Mucosa of descending colon (tissue), 3 donors: Measurements from ENCODE around the gene GSK3A. TPM values are rescaled to one million over a fixed set of nuclear protein-coding genes. Genes with fewer than 3 reads are reported as not detected.

Experiments
- ATAC-seq: fragments of 200-7000 bp; cut with Tn5 transposase; one replicate; pipeline ENCODE4 v1.9.1; 2020; ENCODE audit warnings: mild to moderate bottlenecking, moderate library complexity
- DNase-seq, 3 donors: peaks; one replicate each; pipeline ENCODE4 v3.0.0-alpha.2; 2020
- H3K36me3 ChIP-seq: fragments of 200-600 bp; one replicate; pipeline ENCODE4 v1.8.0; 2021; ENCODE audit warnings: low read depth, mild to moderate bottlenecking
- H3K4me1 ChIP-seq: fragments of 200-600 bp; one replicate; pipeline ENCODE4 v1.8.0; 2021; ENCODE audit warnings: low read depth, mild to moderate bottlenecking
- H3K4me3 ChIP-seq: fragments of 200-600 bp; one replicate; pipeline ENCODE4 v1.8.0; 2021; ENCODE audit warnings: mild to moderate bottlenecking
- H3K9me3 ChIP-seq: fragments of 200-600 bp; one replicate; pipeline ENCODE4 v1.8.0; 2021; ENCODE audit warnings: mild to moderate bottlenecking
- intact Hi-C, 2 donors: fragments of 100-400 bp; cut with DNase I in 1 of 2; cut with micrococcal nuclease in 1 of 2; formaldehyde crosslinking; loops; one replicate each; pipeline versions ENCODE4 v1.11.0 to v1.11.1; 2022; cut with DNase I, micrococcal nuclease
- total RNA-seq, 3 donors: library from RNA; stranded (reverse); fragmentation: NEBNext Ultra II Directional in 2 of 3; extraction: Animal tissue kit (Norgen Biotek cat#: 25700) in 2 of 3; gene quantifications; one replicate each; pipeline versions ENCODE4 v1.2.1 to v1.2.4, GENCODE V29; 2021 to 2023
- TF ChIP-seq, protein P1 (sequence below): fragments of 200-600 bp; IDR thresholded peaks from one replicate; pipeline ENCODE4 v1.8.0; 2022; ENCODE audit warnings: antibody characterized with exemption, mild to moderate bottlenecking
- donor health status: DM: no; HTN: no; CAD: no; lungs with moderate emphysema.
- donor health status: DM: no; HTN: no; CAD: no.
- donor health status: DM: no; HTN: yes; CAD: no.

GSK3A gene
- total RNA-seq, 3 donors from 2014 or later: 41.8 to 52.0 (median 46.9) TPM

DNA sequence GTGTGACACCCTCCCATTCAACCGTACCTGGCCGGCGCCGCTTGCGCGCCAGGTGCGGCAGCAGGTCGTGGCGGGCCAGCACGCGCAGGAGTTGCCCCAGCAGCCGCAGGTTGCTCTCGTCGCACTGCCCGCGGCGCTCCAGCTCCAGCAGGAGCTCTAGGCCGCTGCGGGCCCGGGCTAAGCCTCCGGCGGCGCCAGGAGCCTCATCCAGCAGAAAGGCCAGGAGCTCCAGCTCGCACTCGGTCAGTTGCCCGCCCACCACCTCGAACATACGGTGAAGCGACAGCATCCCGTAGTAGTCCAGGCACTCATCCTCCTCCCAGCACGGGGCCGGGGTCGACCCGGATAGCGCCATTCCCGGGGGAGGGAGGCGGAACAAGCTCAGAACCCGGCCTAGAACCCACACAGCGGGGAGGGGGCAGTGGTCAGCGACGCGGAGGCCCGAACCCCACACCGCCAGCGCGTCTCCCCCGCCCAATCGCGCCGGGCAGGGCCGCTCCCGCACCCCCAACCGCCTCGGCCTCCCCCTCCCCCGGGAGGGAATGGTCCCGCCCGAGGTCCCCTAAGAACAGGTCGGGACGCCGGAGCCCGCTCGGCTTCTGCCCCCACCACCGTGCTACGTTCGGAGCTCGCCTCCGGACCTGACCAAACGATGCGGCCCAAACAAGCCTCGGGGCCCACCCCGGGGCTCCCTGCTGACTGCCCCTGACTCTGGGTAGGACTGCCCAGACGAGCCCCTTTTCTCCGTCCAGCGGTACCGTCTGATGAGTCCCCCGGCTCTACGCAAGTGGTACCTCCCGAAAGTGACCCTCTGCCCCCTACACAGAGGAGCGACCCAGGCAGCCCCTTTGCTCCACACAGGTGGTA is 25.5 kb downstream of the GSK3A start:
- intact Hi-C loops: no loop called here
- peaks cover 34% of the 10 kb centered on the region for H3K4me1 ChIP-seq
- peak overlapping the region; percentile 76 for H3K4me3 ChIP-seq
- TF ChIP-seq, protein P1, sequence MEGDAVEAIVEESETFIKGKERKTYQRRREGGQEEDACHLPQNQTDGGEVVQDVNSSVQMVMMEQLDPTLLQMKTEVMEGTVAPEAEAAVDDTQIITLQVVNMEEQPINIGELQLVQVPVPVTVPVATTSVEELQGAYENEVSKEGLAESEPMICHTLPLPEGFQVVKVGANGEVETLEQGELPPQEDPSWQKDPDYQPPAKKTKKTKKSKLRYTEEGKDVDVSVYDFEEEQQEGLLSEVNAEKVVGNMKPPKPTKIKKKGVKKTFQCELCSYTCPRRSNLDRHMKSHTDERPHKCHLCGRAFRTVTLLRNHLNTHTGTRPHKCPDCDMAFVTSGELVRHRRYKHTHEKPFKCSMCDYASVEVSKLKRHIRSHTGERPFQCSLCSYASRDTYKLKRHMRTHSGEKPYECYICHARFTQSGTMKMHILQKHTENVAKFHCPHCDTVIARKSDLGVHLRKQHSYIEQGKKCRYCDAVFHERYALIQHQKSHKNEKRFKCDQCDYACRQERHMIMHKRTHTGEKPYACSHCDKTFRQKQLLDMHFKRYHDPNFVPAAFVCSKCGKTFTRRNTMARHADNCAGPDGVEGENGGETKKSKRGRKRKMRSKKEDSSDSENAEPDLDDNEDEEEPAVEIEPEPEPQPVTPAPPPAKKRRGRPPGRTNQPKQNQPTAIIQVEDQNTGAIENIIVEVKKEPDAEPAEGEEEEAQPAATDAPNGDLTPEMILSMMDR: no peak
- peak; percentile 53 to 75 (median 72) for DNase-seq
- H3K36me3 ChIP-seq: no peaks in the 10 kb centered on the region
- no peaks in the 10 kb centered on the region for H3K9me3 ChIP-seq
- ATAC-seq: peak; percentile 27

DNA sequence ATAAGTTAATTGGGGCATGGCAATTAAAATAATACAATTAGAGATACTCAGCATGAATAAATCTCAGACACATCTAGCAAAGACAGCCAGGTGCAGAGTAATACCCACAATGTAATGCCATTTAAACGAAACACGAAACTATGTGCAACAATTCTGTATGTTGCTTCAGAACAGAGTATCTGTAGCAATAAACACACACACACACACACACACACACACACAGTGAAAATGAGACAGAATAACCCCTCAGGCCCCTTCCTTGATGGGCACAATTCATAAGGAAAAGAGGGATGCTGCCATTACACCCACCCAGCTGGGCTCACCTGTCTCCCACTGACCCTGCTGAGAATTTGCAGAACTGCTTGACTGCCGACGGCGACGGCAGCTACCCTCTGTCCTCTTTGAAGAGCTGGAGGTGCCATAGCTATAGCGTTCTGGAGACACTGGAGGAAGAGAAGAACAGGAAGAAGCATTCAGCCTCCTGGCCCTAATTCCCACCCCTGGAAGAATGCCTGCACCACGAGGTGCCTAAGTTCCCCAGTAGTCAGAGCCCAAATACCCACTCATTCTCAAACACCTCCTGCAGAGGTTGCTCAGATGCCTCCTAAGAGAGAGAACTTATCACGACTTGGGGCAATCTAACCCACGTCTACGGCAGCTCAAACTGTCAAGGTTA is 27.5 kb downstream of the GSK3A start:
- H3K9me3 ChIP-seq: no peaks in the 10 kb centered on the region
- DNase-seq: no peak
- no peaks in the 10 kb centered on the region for H3K36me3 ChIP-seq
- TF ChIP-seq, protein P1: no peak
- no peak for ATAC-seq
- intact Hi-C loops: no loop called here
- peaks cover 25% of the 10 kb centered on the region for H3K4me1 ChIP-seq
- H3K4me3 ChIP-seq: no peak overlapping the region

DNA sequence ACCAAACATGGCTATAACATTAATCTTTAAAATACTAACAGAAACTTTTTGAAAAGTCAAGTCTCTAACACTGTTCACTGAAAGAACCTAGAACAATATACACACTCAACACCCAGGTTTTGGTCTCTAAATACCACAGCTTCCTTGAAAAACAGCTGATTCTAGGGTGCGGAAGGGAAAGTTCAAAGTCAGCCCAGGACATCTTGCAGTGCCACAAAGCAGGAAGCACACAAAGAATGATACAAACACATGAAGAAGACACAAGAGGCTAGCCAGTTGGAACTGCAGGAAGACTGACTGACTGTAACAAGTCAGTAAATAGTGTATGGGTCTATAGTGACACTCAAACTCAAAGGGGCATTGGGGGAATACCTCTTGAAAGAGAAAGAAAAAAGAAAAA is 29.5 kb downstream of the GSK3A start:
- DNase-seq: no peak
- no peaks in the 10 kb centered on the region for H3K9me3 ChIP-seq
- ATAC-seq: no peak
- H3K36me3 ChIP-seq: peaks cover 3% of the 10 kb centered on the region
- H3K4me1 ChIP-seq: peaks cover 13% of the 10 kb centered on the region
- H3K4me3 ChIP-seq: no peak overlapping the region
- TF ChIP-seq, protein P1: no peak
- intact Hi-C loops: no loop called here

DNA sequence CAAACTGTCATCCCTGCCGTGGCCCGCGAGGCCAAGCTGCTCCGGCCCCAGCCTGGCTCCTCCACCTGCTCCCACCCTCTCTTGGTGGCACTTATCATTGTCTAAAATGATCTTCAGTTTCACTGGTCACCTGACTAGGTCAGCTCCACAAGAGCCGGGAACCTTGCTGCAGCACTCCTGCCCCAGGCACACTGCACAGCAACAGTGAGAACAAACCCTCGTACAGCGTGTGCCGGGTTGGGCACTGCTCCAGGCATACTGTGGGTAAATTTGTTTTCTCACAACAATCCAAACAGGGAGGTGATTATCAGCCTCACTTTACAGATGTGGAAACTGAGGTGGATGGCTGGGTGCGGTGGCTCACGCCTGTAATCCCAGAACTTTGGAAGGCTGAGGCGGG is 33.8 kb downstream of the GSK3A start:
- peak in 1 of 3 donors; percentile 20 for DNase-seq
- TF ChIP-seq, protein P1: no peak

DNA sequence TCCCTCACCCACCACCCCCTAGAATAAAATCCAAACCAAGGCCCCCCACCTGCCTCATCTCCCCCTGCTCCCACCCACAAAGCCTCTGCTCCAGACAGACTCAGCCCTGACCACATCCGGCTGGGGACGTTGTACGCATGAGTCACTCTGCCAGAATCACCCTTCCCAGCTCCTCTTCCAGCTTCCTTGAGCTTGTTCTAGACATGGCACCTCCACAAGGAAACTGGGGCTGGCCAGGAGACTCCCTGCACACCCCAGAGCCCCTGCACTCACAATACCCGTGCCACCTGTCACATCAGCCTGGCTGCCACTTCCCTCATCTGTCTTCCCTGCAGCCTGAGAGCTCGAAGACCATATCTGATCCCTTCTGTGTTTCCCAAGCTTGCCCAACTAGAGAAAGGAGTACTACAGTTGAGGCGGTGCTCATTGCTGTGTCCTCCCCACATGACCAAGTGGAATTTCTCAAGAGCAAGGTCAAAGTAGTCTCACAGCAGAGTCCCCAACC is 34.6 kb downstream of the GSK3A start:
- Histone ChIP-seq H3K36me3 (peaks cover 9% of the 10 kb centered on the region), H3K4me1 (peaks cover 4% of the 10 kb centered on the region), H3K9me3 (no peaks in the 10 kb centered on the region), H3K4me3 (no peak overlapping the region)
- peak; percentile 83 for ATAC-seq
- TF ChIP-seq, protein P1: no peak
- intact Hi-C loops: no loop called here
- peak in 1 of 3 donors; percentile 66 for DNase-seq

More for the DNA sequence above, 33.8 kb downstream of the GSK3A start:
- intact Hi-C loops: no loop called here
- ATAC-seq: no peak
- Histone ChIP-seq H3K36me3 (peaks cover 7% of the 10 kb centered on the region), H3K4me3 (no peak overlapping the region), H3K4me1 (peaks cover 4% of the 10 kb centered on the region), H3K9me3 (no peaks in the 10 kb centered on the region)
